Effector CD8-positive, alpha-beta T cell (primary cell): ENCODE data around the gene TOM1.
"Not testable (repeated sequence)": the region's sequence is repeated elsewhere in the genome, so short reads cannot be mapped to it uniquely, and the experiment has no call there.

Experiments used
- DNase-seq: peaks from one replicate; lab custom pipeline; 2025; lab: John Stamatoyannopoulos, UW

The TOM1 gene

DNA sequence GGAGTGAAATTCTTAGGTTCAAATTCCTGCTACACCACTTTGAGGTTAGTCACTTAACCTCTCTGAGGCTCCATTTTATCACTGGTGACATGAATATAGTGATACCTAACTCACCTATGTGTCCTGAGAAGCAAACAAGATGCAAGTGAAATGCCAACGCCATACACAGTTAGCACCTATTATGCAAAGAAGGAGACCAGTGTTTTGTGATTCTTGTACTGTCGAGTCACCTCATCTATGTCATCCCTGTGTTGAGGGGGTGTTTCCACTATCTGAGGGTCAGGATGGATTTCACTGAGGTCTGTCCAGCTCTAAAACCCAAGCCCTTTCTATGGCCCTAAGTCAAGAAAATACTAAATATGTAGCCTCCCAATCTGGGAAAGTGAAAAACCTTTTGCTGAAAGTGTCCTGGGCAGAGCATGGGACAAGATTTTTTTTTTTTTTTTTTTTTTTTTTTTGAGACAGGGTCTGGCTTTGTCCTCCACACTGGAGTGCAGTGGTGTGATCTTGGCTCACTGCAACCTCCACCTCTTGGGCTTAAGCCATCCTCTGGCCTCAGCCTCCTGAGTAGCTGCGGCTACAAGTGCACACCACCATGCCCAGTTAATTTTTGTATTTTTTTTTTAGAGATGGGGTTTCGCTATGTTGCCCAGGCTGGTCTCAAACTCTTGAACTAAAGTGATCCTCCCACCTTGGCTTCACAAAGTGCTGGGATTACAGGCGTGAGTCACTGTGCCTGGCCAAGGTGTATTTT lies 95.3 kb downstream of the TOM1 start:
- DNase-seq, result no peak

DNA sequence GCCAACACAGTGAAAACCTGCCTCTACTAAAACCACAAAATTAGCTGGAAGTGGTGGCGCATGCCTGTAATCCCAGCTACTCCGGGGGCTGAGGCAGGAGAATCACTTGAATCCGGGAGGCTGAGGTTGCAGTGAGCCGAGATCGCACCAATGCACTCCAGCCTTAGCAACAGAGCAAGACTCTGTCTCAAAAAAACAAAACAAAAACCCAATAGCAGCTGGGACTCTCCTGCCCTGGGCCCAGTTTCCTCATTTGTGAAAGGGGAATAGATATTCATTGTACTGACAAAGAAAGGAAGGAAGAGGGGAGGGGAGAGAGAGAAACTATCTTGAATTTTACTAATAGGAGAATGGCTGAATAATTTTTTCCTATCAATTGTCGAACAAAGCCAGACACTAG lies 96.9 kb downstream of the TOM1 start:
- DNase-seq, result not testable (repeated sequence)

GRCh38 chr22:35397095-35397904 lies 97.6 kb downstream of the TOM1 start:
- no peak for DNase-seq
